Measurements from ENCODE around the gene MCTP1. TPM values are rescaled to one million over a fixed set of nuclear protein-coding genes. Genes with fewer than 3 reads are reported as not detected.
A peak's percentile ranks its signal among the peaks of the same experiment; 100 is the strongest.

Gene MCTP1
- total and polyA plus RNA-seq, 9 of the 15 experiments (the other 6 are each of a cell fraction or from before 2014, with no cell fraction given) = 0.04 to 0.93 (median 0.06) TPM; not detected in 4

- no peak for TF ChIP-seq ZBTB33 (CRISPR knock-in tag; IDR thresholded peaks at IDR 0.05)
- TF ChIP-seq TOE1 (IDR thresholded peaks at IDR 0.05; ENCODE audit: borderline replicate concordance) = no peak
- no peak for TF ChIP-seq TOE1 (CRISPR knock-in tag; IDR thresholded peaks at IDR 0.05; ENCODE audit: borderline replicate concordance, low read depth)
- TF ChIP-seq STAG1 (CRISPR knock-in tag; IDR thresholded peaks at IDR 0.05; ENCODE audit: borderline replicate concordance) = no peak
- no peak for TF ChIP-seq ZBTB11 (CRISPR knock-in tag; IDR thresholded peaks at IDR 0.05)
- TF ChIP-seq DMBX1 (CRISPR knock-in tag; IDR thresholded peaks at IDR 0.05; ENCODE audit: borderline replicate concordance) = no peak
- no peak for TF ChIP-seq GABPA (tag; conservative IDR thresholded peaks at IDR 0.05; ENCODE audit: low read depth)
- TF ChIP-seq STAT5A (IDR thresholded peaks at IDR 0.05; ENCODE audit: borderline replicate concordance, low read length) = no peak
- TF ChIP-seq, protein P1, sequence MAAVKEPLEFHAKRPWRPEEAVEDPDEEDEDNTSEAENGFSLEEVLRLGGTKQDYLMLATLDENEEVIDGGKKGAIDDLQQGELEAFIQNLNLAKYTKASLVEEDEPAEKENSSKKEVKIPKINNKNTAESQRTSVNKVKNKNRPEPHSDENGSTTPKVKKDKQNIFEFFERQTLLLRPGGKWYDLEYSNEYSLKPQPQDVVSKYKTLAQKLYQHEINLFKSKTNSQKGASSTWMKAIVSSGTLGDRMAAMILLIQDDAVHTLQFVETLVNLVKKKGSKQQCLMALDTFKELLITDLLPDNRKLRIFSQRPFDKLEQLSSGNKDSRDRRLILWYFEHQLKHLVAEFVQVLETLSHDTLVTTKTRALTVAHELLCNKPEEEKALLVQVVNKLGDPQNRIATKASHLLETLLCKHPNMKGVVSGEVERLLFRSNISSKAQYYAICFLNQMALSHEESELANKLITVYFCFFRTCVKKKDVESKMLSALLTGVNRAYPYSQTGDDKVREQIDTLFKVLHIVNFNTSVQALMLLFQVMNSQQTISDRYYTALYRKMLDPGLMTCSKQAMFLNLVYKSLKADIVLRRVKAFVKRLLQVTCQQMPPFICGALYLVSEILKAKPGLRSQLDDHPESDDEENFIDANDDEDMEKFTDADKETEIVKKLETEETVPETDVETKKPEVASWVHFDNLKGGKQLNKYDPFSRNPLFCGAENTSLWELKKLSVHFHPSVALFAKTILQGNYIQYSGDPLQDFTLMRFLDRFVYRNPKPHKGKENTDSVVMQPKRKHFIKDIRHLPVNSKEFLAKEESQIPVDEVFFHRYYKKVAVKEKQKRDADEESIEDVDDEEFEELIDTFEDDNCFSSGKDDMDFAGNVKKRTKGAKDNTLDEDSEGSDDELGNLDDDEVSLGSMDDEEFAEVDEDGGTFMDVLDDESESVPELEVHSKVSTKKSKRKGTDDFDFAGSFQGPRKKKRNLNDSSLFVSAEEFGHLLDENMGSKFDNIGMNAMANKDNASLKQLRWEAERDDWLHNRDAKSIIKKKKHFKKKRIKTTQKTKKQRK (IDR thresholded peaks at IDR 0.05; ENCODE audit: borderline replicate concordance, low read depth, low read length) = no peak
- TF ChIP-seq TCF3 (CRISPR knock-in tag; IDR thresholded peaks at IDR 0.05) = 0 out of 2 replicates have a peak, but pooled peaks have one; percentile 24
- 0 out of 2 replicates have a peak, but pooled peaks have one; percentile 4 for TF ChIP-seq CBFA2T2 (conservative IDR thresholded peaks at IDR 0.05)
- no peak for TF ChIP-seq MEF2A (IDR thresholded peaks at IDR 0.05; ENCODE audit: control insufficient read depth, low read depth, low read length)
- no peak for TF ChIP-seq ZNF12 (CRISPR knock-in tag; IDR thresholded peaks at IDR 0.05)
- TF ChIP-seq NFE2 (IDR thresholded peaks at IDR 0.05; ENCODE audit: low read depth) = no peak
- no peak for TF ChIP-seq HOXB6 (CRISPR knock-in tag; IDR thresholded peaks at IDR 0.05; ENCODE audit: borderline replicate concordance)
- TF ChIP-seq ZC3H11A (IDR thresholded peaks at IDR 0.05; ENCODE audit: low read depth, low read length) = no peak
- TF ChIP-seq IRF9 (tag; IDR thresholded peaks at IDR 0.05) = no peak
- no peak for TF ChIP-seq ZNF23 (CRISPR knock-in tag; IDR thresholded peaks at IDR 0.05)
- TF ChIP-seq ARID1B (IDR thresholded peaks at IDR 0.05) = peak; percentile 33; the same call in 1 of the 2 replicates
Observed at GRCh38 chr5:94707359-94707758, 577.5 kb downstream of the MCTP1 start (continued).
